Measurements from ENCODE around the gene INSM1.

DNA sequence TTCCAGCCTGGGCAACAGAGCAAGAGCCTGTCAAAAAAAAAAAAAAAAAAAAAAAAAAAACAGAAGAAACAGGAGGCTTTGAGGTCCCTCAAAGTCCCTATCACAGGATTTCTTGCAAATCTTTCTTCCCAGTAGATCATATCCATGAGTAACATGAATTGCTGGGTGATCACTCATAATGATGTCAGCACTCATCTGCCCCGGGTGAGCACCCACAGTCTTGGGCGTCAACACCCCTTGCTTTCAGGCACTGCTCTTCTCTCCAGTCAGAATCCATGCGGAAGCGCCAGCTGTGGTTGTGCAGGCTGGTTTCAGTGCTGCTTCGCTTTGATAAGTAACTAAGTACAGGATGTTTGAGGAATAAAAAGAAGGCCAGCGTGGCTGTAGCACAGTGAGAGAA lies 40.2 kb upstream of the INSM1 start:
- no peak for TF ChIP-seq RAD21 (IDR thresholded peaks at IDR 0.05; ENCODE audit: low read length)
- TF ChIP-seq, protein P1, sequence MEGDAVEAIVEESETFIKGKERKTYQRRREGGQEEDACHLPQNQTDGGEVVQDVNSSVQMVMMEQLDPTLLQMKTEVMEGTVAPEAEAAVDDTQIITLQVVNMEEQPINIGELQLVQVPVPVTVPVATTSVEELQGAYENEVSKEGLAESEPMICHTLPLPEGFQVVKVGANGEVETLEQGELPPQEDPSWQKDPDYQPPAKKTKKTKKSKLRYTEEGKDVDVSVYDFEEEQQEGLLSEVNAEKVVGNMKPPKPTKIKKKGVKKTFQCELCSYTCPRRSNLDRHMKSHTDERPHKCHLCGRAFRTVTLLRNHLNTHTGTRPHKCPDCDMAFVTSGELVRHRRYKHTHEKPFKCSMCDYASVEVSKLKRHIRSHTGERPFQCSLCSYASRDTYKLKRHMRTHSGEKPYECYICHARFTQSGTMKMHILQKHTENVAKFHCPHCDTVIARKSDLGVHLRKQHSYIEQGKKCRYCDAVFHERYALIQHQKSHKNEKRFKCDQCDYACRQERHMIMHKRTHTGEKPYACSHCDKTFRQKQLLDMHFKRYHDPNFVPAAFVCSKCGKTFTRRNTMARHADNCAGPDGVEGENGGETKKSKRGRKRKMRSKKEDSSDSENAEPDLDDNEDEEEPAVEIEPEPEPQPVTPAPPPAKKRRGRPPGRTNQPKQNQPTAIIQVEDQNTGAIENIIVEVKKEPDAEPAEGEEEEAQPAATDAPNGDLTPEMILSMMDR (IDR thresholded peaks at IDR 0.05): no peak

Data from SK-N-SH (cell line).